ENCODE results near the gene C17orf78.
"Not testable (repeated sequence)": the region's sequence is repeated elsewhere in the genome, so short reads cannot be mapped to it uniquely, and the experiment has no call there.

C17orf78 gene

DNA sequence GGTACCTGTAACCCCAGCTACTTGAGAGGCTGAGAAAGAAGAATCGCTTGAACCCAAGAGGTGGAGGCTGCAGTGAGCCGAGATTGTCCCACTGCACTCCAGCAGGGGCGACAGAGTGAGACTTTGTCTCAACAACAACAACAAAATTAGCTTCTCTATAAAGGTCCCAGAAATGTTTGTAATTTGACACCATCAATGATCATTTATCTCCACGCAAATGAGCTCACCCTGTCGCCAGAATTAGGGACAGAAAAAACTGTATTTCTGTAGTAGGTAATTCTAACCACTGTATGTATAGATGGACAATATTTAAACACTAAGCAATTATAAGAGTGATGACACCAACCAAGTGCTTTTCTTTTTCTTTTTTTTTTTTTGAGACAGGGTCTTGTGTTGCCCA lies 10.7 kb downstream of the C17orf78 start:
- DNase-seq (ENCODE audit: low spot score) = no peak

DNA sequence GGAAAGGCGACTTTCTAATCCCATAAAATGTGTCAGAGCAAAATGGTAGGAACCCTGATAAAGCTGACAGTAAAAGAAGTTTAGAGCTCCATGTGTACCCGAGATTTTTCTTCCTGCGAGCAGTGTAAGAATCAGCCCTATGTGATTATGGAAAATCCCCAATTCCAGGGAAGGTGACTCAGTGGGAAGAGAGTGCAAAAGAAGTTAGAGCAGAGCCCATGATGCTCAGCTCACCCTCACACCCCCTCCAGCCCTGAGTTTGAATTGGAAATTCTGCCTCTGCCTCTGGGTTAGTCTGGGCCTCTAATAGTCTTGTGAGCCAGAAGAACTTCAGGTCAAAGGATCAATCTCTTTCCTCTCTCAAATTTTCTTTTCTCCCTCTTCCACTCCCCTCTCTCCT lies 12.5 kb downstream of the C17orf78 start:
- DNase-seq (ENCODE audit: low spot score) = no peak

GRCh38 chr17:37389160-37389559 lies 13.4 kb downstream of the C17orf78 start:
- no peak for DNase-seq (ENCODE audit: low spot score)

DNA sequence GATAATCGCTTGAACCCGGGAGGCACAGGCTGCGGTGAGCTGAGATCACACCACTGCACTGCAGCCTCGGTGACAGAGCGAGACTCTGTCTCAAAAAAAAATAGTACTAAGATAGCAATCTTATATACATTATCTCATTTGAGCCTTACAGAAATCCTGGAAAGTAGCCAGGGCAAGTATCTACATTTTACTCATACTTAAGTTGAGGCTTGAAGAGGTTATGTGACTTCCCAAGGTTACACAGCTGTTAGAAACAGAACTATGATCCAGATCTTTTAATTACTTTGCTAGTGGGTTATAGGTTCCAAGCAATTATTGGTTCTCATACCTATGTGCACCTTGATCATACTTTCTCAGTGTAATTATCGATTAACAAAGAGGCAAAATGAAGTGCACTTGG lies 15.4 kb downstream of the C17orf78 start:
- DNase-seq (ENCODE audit: low spot score) = no peak

- DNase-seq (ENCODE audit: low spot score) = no peak
Measured at GRCh38 chr17:37392024-37392590, 16.3 kb downstream of the C17orf78 start.

GRCh38 chr17:37393352-37393751 lies 17.6 kb downstream of the C17orf78 start:
- DNase-seq (ENCODE audit: low spot score) = no peak

GRCh38 chr17:37399265-37399803 lies 23.5 kb downstream of the C17orf78 start:
- no peak for DNase-seq (ENCODE audit: low spot score)

DNA sequence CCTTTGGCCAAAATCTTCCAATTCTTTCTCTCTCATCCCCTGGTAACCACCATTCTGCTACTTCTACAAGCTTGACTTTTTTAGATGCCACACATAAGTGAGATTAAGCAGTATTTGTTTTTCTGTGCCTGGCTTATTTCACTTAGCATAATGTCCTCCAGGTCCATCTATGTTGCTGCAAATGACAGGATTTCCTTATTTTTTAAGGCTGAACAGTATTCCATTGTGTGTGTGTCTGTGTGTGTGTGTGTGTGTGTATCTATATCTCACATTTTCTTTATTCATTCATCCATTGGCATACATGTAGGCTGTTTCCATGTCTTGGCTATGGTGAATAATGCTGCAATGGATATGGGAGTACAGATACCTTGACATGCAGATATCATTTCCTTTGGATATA lies 24.7 kb downstream of the C17orf78 start:
- peak; percentile 20 for DNase-seq (ENCODE audit: low spot score)

DNA sequence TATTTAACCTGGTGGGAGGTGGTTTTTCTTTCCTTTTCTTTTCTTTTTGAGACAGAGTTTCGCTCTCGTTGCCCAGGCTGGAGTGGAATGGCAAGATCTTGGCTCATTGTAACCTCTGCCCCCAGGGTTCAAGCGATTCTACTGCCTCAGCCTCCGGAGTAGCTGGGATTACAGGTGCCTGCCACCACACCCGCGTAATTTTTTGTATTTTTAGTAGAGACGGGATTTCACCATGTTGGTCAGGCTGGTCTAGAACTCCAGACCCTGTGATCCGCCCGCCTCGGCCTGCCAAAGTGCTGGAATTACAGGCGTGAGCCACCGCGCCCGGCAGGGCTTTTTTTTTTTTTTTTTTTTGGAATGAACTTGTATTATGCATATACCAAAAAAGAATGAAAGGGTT lies 29.7 kb downstream of the C17orf78 start:
- not testable (repeated sequence) for DNase-seq (ENCODE audit: low spot score)

DNA sequence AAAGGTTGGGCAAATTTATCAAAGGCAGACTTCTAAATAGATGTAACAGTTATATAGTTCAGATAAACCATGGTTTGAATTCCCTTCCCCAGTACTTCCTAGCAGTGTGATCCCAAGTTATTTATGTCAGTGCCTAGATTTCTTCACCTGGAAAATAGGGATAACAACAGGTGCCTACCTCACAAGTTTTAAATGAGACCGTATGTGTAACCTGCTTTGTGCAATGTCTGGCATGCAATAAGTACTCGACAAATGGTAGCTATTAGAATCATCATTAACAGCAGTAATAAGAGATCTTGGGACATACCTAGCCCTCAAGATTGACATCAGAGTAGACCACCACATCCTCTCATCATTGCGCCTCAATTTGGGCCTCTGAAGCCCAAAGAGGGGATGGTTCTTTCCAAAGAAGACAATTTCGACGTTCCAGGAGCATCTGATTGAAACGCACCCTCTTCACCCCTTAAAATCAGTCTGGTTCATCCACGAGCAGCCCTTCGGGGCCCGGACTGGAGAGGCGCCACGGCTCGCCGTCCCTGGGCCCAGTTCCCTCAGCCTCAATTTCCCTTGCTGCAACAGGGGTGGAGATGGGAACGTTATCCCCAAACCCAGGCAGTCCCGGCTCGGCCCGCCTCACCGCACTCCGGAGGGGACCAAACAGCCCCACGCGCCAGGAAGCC lies 30.3 kb downstream of the C17orf78 start:
- DNase-seq (ENCODE audit: low spot score) = peak; percentile 38

DNA sequence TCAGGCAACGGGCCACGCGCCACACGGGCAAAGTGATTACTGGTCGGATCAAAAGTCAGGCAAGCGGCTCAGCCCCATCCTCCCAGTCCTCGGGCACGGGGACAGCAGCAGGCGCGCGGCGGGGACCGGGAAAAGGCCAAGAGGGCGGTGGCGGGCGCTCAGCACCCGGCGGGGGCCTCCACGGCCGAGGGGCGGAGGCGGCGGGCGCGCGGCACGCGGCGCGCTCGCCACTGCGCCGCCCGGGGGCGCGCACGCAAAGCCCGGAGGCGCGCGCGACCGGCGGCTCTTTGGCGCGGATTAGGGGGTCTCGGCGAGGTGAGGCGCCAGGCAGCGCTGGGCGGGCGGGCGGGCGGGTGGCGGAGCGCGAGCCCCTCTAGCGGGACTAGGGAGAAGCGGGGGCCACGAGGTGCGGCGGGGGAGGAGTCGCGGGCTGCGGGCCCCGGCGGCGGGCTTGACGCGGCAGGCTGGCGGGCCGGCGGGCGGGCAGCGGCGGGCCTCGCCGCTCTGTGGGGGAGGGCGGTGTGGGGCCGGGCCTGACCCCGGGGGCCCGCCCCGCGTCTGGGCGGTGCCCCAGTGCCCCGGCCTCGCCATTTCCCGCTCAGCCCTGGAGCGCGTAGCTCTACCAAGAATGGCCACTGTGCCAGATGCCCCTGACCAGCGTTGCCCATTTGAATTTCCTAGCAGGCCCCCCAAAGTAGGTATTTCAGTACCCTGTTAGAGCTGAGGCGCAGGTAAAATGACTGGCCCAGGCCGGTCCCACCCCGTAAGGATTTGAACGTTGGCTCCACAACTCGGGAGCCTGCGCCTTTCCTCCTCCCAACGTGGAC lies 31.1 kb downstream of the C17orf78 start, which contains the start of the genes ACACA and TADA2A:
TSS of gene ACACA (minus strand) at position 202 of the 827 bp plus-strand sequence. CDS start 537 bp downstream, outside the sequence.
TSS of gene TADA2A (plus strand) at position 252 of the 827 bp plus-strand sequence. CDS start 4,480 bp downstream, outside the sequence.
- DNase-seq (ENCODE audit: low spot score) = peak; percentile 85

DNA sequence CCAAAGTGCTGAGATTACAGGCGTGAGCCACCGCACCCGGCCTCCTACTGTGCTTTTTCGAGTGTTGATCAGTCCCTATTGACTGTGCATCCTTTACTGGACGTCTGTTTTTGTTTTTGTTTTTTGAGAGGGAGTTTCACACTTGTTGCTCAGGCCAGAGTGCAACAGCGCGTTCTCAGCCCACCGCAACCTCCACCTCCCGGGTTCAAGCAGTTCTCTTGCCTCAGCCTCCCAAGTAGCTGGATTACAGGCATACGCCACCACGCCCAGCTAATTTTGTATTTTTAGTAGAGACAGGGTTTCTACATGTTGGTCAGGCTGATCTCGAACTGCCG lies 32.3 kb downstream of the C17orf78 start:
- not testable (repeated sequence) for DNase-seq (ENCODE audit: low spot score)

- DNase-seq (ENCODE audit: low spot score) = no peak
Measured at GRCh38 chr17:37410357-37410756, 34.6 kb downstream of the C17orf78 start.

DNA sequence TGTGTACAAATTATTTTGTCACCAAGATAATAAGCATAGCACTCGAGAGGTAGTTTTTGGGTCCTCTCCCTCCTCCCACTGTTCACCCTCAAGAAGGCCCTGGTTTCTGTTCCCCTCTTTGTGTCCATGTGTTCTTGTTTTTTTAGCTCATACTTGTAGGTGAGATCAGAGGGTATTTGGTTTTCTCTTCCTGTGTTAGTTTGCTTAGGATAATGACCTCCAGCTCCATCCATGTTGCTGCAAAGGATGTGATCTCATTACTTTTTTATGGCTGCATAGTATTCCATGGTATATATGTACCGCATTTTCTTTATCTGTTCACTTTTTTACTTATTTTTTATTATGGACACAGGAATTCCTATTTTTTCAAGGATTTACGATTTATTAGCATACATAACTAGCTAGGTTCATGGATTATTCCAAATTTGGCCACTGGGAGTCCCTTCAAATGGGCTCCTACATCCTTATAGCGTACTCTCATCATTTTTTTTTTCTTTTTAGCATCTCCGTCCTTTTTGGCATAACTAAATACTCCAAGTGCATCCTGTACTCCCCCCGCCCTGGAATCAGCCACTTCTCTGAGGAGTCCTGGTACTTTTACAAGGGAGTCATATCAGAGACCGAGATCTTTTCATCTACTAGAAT lies 38.2 kb downstream of the C17orf78 start:
- DNase-seq (ENCODE audit: low spot score) = peak; percentile 22

DNA sequence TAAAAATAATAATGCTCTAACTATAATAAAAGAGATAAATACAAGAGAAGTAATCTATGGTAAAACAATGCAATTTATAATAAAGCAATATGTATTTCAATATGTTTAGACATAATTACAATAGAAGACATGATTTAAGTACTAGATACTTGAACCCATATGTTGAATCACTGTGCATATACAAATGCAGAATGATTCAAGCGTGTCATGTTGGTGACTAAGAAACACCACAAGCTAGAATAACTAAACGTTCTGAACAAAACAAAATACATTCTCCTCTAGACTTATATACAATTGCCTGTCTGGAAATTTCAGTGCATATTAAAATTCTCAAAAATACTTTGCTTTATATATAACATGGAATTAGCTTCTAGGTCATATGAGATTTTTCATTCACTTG lies 42.1 kb downstream of the C17orf78 start:
- peak; percentile 54 for DNase-seq (ENCODE audit: low spot score)

DNA sequence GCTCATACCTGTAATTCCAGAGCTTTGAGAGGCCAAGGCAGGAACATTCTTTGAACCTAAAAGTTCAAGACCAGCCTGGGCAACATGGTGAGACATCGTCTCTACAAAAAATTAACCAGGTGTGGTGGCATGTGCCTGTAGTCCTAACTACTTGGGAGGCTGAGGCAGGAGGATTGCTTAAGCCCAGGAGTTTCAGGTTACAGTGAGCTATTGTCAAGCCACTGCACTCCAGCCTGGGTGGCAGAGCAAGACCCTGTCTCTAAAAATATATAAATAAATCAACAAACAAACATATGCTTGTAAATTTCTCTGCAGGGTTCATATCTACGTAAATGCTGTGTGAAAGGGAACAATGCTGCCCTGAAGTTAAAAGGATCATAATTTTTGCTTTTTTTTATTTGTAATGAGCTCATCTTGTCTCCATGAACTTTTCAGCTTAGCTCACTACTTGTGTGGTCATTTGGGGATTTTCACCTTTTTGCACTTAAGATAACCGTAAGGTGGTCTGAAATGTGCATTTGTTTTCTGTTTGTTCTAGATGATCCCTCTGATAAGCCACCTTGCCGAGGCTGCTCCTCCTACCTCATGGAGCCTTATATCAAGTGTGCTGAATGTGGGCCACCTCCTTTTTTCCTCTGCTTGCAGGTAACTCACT lies 47.3 kb downstream of the C17orf78 start:
- DNase-seq (ENCODE audit: low spot score) = no peak

- no peak for DNase-seq (ENCODE audit: low spot score)
Measured at GRCh38 chr17:37425268-37425667, 49.5 kb downstream of the C17orf78 start.

DNA sequence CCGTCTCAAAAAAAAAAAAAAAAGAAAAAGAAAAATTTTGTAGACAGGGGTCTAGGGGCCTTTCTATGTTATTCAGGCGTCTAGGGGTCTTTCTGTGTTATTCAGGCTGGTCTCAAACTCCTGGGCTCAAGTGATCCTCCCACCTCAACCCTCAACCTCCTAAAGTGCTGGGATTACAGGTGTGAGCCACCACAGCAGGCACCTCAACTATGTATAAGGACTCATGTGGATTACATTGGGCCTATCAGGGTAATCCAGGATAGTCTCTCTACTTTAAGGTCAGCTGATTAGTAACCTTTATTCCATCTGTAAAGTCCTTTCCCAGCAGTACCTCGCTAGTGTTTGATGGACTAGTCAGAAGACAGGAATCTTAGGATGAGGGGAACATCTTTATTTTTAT lies 53.3 kb downstream of the C17orf78 start:
- DNase-seq (ENCODE audit: low spot score) = no peak

DNA sequence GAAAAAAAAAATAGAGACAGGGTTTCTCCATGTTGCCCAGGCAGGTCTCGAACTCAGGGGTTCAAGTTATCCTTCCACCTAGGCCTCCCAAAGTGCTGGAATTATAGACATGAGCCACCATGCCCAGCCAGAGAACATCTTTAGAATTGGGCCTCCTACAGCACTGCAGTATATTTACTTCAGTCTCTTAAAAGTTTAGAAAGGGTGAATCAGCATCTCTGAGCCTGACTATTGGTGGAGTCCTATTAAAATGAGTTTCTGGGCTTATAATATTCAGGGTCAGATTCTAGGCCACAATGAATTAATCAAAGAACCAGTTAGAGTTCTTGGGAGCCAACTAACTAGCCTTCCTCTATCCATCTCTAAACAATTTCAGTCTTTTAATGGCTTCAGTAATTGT lies 53.7 kb downstream of the C17orf78 start:
- DNase-seq (ENCODE audit: low spot score) = no peak

DNA sequence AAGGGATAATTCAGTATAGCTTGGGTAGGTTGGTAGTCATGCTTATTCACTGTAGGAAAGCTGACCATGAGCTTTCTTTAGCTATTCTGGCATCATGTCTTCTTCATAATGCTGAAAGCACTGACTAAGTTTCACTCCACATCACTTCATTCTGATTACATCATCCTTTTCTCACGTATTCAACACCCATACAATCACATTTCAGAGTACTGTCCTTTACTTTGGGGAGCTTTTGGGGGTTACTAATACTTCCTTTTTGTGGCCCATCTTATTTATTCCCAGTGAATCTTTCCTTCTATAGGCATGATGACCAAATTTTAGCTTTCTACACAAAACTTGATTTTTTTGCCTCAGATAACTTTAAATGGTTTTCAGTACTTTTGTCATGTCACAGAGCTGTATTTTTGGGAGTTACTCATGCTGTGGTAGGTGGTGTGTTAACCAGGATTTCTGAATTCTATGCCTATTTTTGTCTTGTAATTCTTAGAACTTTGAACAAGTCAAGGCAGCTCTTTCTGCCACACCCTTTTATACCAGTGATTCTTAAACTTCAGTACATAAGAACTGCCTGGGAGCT lies 54.4 kb downstream of the C17orf78 start:
- DNase-seq (ENCODE audit: low spot score) = peak; percentile 78

DNA sequence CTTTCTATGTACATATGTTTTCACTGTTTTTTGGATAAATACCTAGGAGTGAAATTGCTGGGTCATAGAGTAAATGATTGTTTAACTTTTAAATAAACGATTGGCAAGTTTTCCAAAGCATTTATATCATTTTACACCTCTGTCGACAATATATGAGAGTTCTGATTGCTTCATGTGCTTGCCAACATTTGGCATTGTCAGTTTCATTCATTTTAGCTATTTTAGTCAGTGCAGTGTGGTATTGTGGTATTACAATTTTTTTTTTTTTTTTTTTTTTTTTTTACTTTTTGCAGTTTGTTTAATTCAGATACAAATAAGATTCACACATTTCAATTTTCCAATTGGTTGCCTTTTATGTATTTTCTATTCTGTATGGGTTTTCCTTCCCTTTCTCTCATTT lies 56.9 kb downstream of the C17orf78 start:
- no peak for DNase-seq (ENCODE audit: low spot score)

Data from RKO (cell line).